Mucosa of stomach (tissue), 1 donor: ENCODE results near the gene RFK.

Experiments
- H3K27me3 ChIP-seq: one replicate; pipeline ENCODE4 v1.7.0; 2013; ENCODE audit warnings: mild to moderate bottlenecking, low read length; ENCODE audit not compliant: control insufficient read depth, insufficient read depth
- H3K36me3 ChIP-seq: one replicate; pipeline ENCODE4 v1.7.0; 2013; ENCODE audit warnings: low read length; ENCODE audit not compliant: control insufficient read depth, insufficient read depth
- H3K4me1 ChIP-seq: one replicate; pipeline ENCODE4 v1.7.0; 2013; ENCODE audit warnings: mild to moderate bottlenecking, low read length; ENCODE audit not compliant: control insufficient read depth, insufficient read depth
- H3K4me3 ChIP-seq: one replicate; pipeline ENCODE4 v1.7.0; 2013; ENCODE audit warnings: low read length
- H3K9ac ChIP-seq: one replicate; pipeline ENCODE4 v1.7.0; 2013; ENCODE audit warnings: mild to moderate bottlenecking, low read length, moderate library complexity
- H3K9me3 ChIP-seq: one replicate; pipeline ENCODE4 v1.7.0; 2013; ENCODE audit warnings: mild to moderate bottlenecking, low read length, moderate library complexity; ENCODE audit not compliant: control insufficient read depth
- donor health status: Pancreatic carcinoma.

RFK gene

DNA sequence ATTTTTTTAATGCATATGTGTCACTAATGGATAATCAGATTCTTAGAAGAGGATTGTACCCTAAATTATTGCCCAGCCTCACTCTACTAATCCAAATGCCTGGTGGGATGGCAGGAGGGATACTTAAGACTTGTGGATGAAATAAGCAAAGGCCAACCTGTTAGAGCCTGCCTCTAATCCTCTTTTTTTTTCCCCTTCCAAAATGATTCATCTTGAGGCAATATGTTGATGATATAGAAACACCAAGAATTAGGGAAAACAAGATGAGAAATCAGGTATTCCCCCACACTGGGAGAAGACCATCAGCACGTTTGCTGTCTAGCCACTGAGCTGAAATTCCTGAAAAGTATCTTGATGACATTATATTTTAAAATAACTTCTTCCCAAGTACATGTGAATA lies 52.0 kb downstream of the RFK start:
- Histone ChIP-seq H3K9me3 (no peaks in the 10 kb centered on the region), H3K4me1 (no peaks in the 10 kb centered on the region), H3K36me3 (no peaks in the 10 kb centered on the region), H3K9ac (no peak overlapping the region), H3K27me3 (no peaks in the 10 kb centered on the region), H3K4me3 (no peak overlapping the region)

DNA sequence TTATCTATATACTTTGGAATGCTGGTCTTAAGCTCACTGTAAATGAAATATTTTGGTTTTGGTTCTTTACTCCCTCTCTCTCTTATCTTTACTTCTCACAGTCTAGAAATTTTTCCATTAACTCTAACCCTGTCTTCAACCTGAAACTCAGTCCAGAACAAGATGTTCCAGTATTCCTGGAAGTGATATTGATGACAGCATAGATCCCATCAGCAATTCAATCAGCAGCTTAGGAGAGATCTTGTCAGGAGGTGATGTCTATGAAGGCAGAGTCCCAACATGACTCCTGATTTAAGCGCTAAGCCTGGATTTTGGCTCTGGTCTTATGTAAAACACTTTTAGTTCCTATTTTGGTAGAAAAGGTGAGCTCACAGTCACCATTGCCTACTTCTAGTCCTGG lies 52.6 kb downstream of the RFK start:
- H3K9ac ChIP-seq = no peak overlapping the region
- H3K9me3 ChIP-seq = no peaks in the 10 kb centered on the region
- H3K36me3 ChIP-seq = no peaks in the 10 kb centered on the region
- H3K4me1 ChIP-seq = no peaks in the 10 kb centered on the region
- H3K4me3 ChIP-seq = no peak overlapping the region
- H3K27me3 ChIP-seq = no peaks in the 10 kb centered on the region

DNA sequence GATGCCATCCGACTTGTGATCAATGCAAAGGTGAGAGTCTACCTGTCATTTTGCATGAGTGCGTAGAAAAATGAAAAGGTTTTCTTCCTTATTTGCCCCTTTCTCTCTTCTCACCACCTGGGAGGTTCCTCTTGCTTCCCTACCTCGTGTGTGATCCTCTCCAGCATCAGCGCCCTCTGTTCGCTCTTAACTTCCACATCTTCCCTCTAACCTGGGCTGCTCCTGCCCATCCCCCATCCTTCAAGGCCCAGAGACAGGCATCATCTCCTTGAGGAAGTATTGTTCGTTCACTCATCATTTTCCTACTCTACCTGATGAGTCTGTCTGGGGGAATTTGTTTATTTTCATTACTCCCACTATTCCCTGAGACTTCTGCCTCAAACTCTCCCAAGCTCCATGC lies 55.8 kb downstream of the RFK start:
- no peaks in the 10 kb centered on the region for H3K36me3 ChIP-seq
- H3K9ac ChIP-seq = no peak overlapping the region
- no peaks in the 10 kb centered on the region for H3K4me1 ChIP-seq
- no peaks in the 10 kb centered on the region for H3K9me3 ChIP-seq
- no peak overlapping the region for H3K4me3 ChIP-seq
- H3K27me3 ChIP-seq = no peaks in the 10 kb centered on the region

DNA sequence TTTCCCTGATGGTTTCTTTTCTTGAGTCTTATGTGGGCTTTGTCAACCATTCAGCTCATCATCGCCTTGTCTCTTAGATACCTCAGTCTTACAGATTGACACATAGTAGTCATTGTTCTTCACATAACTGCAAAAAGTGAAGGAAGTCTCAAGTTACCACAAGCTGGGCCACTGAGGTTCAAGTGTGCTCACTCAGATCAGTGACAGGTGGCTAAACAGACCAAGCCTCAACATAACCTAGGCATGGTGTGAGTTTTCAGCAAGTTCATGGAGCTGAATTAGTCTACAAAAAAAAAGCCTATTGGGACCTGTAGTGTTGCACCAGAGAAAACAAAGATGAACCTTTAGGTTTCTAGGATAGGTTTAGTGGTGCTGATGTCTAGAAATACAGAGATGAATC lies 58.2 kb downstream of the RFK start:
- no peaks in the 10 kb centered on the region for H3K27me3 ChIP-seq
- H3K9ac ChIP-seq = no peak overlapping the region
- H3K4me1 ChIP-seq = no peaks in the 10 kb centered on the region
- H3K9me3 ChIP-seq = no peaks in the 10 kb centered on the region
- H3K36me3 ChIP-seq = no peaks in the 10 kb centered on the region
- H3K4me3 ChIP-seq = no peak overlapping the region
